ENCODE data around the gene TALDO1. TPM values are rescaled to one million over a fixed set of nuclear protein-coding genes. Genes with fewer than 3 reads are reported as not detected.
A peak's percentile ranks its signal among the peaks of the same experiment; 100 is the strongest.

TALDO1 gene
- total RNA-seq, 4 donors from 2014 or later = 140 to 175 (median 149) TPM

DNA sequence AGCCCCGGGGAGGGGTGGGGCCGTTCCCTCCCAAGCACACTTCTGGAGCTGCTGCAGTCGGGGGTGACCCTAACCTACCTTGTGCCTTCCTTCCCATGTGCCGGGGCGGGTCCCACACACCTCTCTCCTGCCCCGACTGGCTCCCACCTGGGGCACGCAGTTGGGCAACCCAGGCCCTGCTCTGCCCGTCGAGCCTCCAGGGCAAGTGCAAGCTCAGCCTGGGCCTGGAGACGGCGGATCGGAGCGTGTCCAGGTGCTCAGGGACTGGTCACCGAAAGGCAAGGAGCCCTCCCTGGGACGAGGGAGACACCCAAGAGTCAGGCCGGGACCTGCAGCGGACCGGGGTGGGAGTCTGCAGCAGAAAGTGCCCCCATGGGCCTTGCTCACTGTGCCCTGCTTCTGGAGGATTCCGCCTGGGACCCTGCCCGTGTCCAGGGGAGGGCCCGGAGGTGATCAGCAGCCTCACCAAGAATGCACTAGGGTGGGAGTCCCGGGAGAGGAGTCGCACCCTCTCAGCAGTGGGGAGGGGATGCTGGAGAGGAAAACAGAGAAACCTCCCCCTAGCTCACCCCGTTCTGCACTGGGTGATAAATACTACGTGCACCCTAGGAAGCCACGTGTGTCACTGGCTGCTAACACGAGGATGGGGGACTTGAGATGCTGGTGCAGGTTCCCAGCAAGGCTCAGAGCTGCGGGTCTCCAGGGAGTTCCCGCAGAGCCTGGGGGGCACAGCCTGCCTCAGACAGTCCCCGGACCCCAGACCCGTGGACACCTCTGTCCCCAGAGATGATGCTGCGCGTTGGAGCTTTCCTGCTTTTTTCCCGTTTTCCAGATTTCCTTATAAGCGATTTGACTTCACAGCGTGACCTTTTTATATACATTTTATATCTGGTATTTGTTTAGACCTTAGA lies 35.3 kb downstream of the TALDO1 start:
- no peaks in the 10 kb centered on the region for H3K27me3 ChIP-seq
- no peaks in the 10 kb centered on the region for H3K9me3 ChIP-seq
- H3K27ac ChIP-seq = no peak overlapping the region
- H3K4me1 ChIP-seq = peaks cover 0 to 36% (median 4%) of the 10 kb centered on the region in 4 donors
- no peak for TF ChIP-seq POLR2A (IDR thresholded peaks at IDR 0.05)
- TF ChIP-seq, protein P1, sequence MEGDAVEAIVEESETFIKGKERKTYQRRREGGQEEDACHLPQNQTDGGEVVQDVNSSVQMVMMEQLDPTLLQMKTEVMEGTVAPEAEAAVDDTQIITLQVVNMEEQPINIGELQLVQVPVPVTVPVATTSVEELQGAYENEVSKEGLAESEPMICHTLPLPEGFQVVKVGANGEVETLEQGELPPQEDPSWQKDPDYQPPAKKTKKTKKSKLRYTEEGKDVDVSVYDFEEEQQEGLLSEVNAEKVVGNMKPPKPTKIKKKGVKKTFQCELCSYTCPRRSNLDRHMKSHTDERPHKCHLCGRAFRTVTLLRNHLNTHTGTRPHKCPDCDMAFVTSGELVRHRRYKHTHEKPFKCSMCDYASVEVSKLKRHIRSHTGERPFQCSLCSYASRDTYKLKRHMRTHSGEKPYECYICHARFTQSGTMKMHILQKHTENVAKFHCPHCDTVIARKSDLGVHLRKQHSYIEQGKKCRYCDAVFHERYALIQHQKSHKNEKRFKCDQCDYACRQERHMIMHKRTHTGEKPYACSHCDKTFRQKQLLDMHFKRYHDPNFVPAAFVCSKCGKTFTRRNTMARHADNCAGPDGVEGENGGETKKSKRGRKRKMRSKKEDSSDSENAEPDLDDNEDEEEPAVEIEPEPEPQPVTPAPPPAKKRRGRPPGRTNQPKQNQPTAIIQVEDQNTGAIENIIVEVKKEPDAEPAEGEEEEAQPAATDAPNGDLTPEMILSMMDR (IDR thresholded peaks at IDR 0.05) = no peak
- H3K4me3 ChIP-seq = no peak overlapping the region
- peaks cover 0 to 12% (median 0%) of the 10 kb centered on the region in 3 donors for H3K36me3 ChIP-seq
- DNase-seq = no peak

DNA sequence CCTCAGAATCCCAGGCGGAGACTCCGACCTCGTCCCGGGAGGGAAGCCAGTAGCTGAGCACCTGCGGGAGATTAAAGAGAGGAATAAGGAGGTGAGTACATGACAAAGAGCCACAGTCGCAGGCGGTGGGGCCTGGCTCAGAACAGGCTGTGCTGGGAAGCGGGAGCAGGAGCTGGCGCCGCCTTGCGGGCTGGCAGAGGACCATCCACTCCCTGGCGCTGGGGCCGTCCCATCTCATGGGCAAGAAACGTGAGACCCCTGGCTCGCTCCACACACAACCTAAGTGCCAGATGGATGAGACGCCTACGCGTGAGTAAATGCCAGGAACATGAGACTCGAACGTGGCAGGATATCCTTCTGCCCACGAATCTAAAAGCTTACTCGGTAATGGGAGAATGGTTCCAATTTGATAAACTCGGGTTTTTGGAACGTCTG lies 36.3 kb downstream of the TALDO1 start:
- Histone ChIP-seq H3K27ac (peak overlapping the region in 1 of 4 donors; percentile 14), H3K4me1 (peaks cover 0 to 30% (median 0%) of the 10 kb centered on the region in 4 donors), H3K36me3 (peaks cover 0 to 12% (median 0%) of the 10 kb centered on the region in 3 donors), H3K4me3 (no peak overlapping the region), H3K27me3 (no peaks in the 10 kb centered on the region), H3K9me3 (no peaks in the 10 kb centered on the region)
- peak in 2 of 3 donors; percentile 86 to 87 for DNase-seq
- TF ChIP-seq, protein P1 (IDR thresholded peaks at IDR 0.05) = peak in 5 of 6 experiments; percentile 17 to 84 (median 70)
- peak in 1 of 2 donors; percentile 48 for TF ChIP-seq POLR2A (IDR thresholded peaks at IDR 0.05)

DNA sequence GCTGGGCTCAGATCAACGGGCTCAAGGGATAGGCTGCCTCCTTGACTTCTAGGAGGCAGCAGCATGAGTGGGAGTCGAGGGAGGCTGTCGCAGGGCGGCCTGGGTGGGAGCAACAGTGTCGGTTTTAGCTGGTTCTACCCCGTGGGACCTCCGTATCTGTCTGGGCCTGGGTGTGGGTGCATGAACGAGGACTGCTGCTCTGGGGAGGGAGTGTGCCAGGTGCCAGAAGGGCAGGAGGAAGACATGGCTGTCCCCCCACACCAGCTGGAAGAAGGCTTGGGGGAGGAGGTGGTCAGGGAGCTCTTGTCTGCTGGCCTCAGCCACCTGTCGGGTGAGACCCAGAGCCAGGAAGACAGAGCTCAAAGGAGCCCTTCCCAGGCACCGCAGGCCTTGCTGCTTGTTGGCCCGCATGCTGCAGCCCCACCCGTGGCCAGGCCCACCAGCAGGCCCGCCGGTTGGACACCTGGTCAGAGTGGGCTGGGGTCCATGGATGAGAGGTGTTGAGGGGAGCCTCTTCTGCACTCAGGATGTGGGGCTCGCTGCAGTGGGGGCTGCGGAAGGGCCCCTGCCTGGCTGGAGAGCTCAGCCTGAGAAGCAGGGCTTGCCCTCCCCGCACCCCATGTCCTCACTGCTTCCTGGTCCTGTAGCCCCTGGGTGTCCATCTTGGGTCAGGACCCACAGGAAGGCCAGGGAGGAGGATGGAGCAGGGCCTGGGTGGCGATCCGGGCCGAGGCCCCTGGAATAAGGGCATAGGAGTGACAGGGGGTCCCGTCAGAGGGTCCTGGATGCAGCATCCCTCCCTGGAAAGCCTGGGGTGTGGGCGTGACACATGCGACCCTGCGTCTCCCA lies 39.2 kb downstream of the TALDO1 start:
- Histone ChIP-seq H3K4me3 (no peak overlapping the region), H3K4me1 (peaks cover 0 to 24% (median 4%) of the 10 kb centered on the region in 4 donors), H3K36me3 (peaks cover 0 to 7% (median 0%) of the 10 kb centered on the region in 3 donors), H3K27ac (no peak overlapping the region), H3K9me3 (no peaks in the 10 kb centered on the region), H3K27me3 (peaks cover 0 to 8% of the 10 kb centered on the region in 2 donors)
- DNase-seq = no peak
- no peak for TF ChIP-seq POLR2A (IDR thresholded peaks at IDR 0.05)
- TF ChIP-seq, protein P1 (IDR thresholded peaks at IDR 0.05) = no peak

DNA sequence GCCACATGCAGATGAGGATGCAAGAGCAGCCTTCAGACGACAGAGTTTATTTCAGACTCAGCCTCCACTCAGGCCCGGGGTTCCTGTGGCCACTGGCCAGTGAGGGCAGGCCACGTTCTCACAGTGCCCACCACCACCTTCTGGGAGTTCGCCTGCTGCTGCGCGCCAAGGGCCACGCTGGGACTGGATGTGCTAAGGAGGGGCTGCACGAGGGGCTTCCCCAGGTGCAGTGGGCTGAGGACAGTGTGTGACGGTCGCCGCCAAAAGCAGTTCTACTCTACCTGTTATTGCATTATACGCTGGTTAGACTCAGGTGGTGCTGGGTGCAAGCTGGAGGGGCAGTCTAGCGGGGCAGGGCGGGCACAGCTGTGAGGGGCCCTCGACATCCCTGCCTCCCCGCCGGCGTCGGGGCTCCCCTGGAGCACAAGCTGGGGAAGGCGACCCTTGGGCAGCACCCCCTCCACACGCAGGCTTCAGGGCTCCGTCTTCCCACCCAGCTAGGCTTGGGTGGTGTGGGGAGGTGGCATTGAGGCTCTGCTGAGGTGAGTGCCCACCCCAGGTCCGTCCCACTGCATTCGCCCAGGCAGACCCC lies 39.9 kb downstream of the TALDO1 start:
- peaks cover 0 to 8% of the 10 kb centered on the region in 2 donors for H3K27me3 ChIP-seq
- H3K4me1 ChIP-seq = peaks cover 0 to 24% (median 4%) of the 10 kb centered on the region in 4 donors
- no peak overlapping the region for H3K27ac ChIP-seq
- no peak for DNase-seq
- no peak for TF ChIP-seq POLR2A (IDR thresholded peaks at IDR 0.05)
- H3K4me3 ChIP-seq = no peak overlapping the region
- peaks cover 0 to 14% (median 0%) of the 10 kb centered on the region in 3 donors for H3K36me3 ChIP-seq
- no peaks in the 10 kb centered on the region for H3K9me3 ChIP-seq

DNA sequence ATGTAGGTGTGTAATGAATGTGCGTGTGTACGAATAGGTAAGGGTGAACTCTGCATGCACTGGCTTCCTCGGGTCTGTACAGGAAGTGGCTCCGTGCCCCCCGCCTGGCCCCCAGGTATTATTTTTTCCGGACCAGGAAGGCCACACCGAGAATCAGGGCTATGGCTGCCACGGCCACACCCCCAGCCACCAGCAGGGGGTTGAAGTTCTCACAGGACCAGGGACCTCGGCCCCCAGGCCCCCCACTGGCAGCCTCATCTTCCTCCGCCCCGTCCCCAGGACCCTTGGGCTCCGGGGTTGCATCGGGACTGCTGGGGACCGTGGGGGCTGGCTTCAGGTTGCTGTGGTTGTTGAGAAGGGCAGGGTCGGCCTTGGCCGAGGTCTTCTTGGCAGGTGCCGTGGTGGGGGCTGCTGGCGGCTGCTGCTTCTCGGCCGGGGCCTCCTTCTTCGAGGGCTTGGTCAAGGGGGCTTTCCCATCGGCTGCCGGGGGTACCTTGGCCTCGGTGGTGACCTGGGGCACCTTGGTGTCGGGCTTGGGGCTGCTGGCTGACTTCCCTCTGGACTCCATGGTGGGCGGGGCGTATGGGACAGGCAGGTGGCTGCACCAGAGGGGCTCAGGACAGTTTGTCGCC lies 40.9 kb downstream of the TALDO1 start:
- peaks cover 0 to 8% of the 10 kb centered on the region in 2 donors for H3K27me3 ChIP-seq
- peaks cover 0 to 16% (median 4%) of the 10 kb centered on the region in 4 donors for H3K4me1 ChIP-seq
- TF ChIP-seq, protein P1 (IDR thresholded peaks at IDR 0.05) = peak in 1 of 6 experiments; percentile 19
- TF ChIP-seq POLR2A (IDR thresholded peaks at IDR 0.05) = no peak

More for the DNA sequence above, 40.9 kb downstream of the TALDO1 start:
- Histone ChIP-seq H3K9me3 (no peaks in the 10 kb centered on the region), H3K4me3 (no peak overlapping the region), H3K36me3 (peaks cover 0 to 22% (median 0%) of the 10 kb centered on the region in 3 donors), H3K27ac (no peak overlapping the region)
- DNase-seq = no peak
